NOMO-1 treated with dmso at 0.1 percent for 144 hours (cell line): ENCODE measurements around the gene HACD4.

Experiments used
- DNase-seq: peaks from one replicate; lab custom pipeline; 2025; ENCODE audit not compliant: unreplicated experiment; lab: John Stamatoyannopoulos, UW

The HACD4 gene

GRCh38 chr9:21031091-21031807 is at the start of gene HACD4:
Gene HACD4 (minus strand): TSS chr9:21031640. CDS start chr9:21031590, 50 bp downstream.
- DNase-seq = no peak

- no peak for DNase-seq
Measured at GRCh38 chr9:21080793-21081192, 49.4 kb upstream of the HACD4 start.

GRCh38 chr9:21078702-21079101 is 47.3 kb upstream of the HACD4 start:
- DNase-seq = no peak

GRCh38 chr9:21077781-21078180 is 46.3 kb upstream of the HACD4 start, which contains the start of gene IFNB1:
Gene IFNB1 (minus strand): TSS chr9:21077942. CDS start chr9:21077869, 73 bp downstream.
- no peak for DNase-seq

GRCh38 chr9:21075484-21075883 is 44.0 kb upstream of the HACD4 start:
- DNase-seq = no peak

- no peak for DNase-seq
Measured at GRCh38 chr9:21070906-21071305, 39.5 kb upstream of the HACD4 start.

GRCh38 chr9:21070171-21070571 is 38.7 kb upstream of the HACD4 start:
- no peak for DNase-seq

GRCh38 chr9:21060919-21061561 is 29.6 kb upstream of the HACD4 start:
- DNase-seq = no peak

- DNase-seq = no peak
Measured at GRCh38 chr9:21056931-21057330, 25.5 kb upstream of the HACD4 start.

GRCh38 chr9:21053851-21054250 is 22.4 kb upstream of the HACD4 start:
- DNase-seq = no peak

GRCh38 chr9:21047281-21047691 is 15.8 kb upstream of the HACD4 start:
- no peak for DNase-seq

- no peak for DNase-seq
Measured at GRCh38 chr9:21043841-21044240, 12.4 kb upstream of the HACD4 start.

- DNase-seq = no peak
Measured at GRCh38 chr9:21042466-21042865, 11.0 kb upstream of the HACD4 start.

- no peak for DNase-seq
Measured at GRCh38 chr9:21039302-21039701, 7.9 kb upstream of the HACD4 start.

- DNase-seq = no peak
Measured at GRCh38 chr9:21037278-21037677, 5.8 kb upstream of the HACD4 start.

- no peak for DNase-seq
Measured at GRCh38 chr9:21031808-21032183, 356 bp upstream of the HACD4 start.

GRCh38 chr9:21030389-21031035 is 928 bp downstream of the HACD4 start:
- DNase-seq = no peak

- no peak for DNase-seq
Measured at GRCh38 chr9:21029661-21030060, 1.8 kb downstream of the HACD4 start.

GRCh38 chr9:21028466-21028865 is 3.0 kb downstream of the HACD4 start:
- DNase-seq = no peak

- DNase-seq = no peak
Measured at GRCh38 chr9:21027295-21027694, 4.1 kb downstream of the HACD4 start.

GRCh38 chr9:21023861-21024260 is 7.6 kb downstream of the HACD4 start:
- DNase-seq = no peak

GRCh38 chr9:21018177-21018576 is 13.3 kb downstream of the HACD4 start:
- no peak for DNase-seq
